PC-9 (cell line): ENCODE measurements around the gene GBE1. TPM values are rescaled to one million over a fixed set of nuclear protein-coding genes. Genes with fewer than 3 reads are reported as not detected.

Experiments used
- Bru-seq: library from RNA; stranded (reverse); fragments of 400-500 nt; gene quantifications from one replicate; lab custom pipeline; 2021; lab: Mats Ljungman, UMichigan
- BruChase-seq, 2 experiments: library from RNA; stranded (reverse); fragments of 400-500 nt; gene quantifications; one replicate each; lab custom pipeline; 2021; lab: Mats Ljungman, UMichigan
- BruUV-seq: library from RNA; stranded (reverse); fragments of 400-500 nt; replicated peaks from 2 replicates; lab custom pipeline; 2021; lab: Mats Ljungman, UMichigan
- CTCF ChIA-PET: fragments of 300-600 bp; sonication (Branson Sonifier 250); formaldehyde crosslinking; loops from one replicate; lab custom pipeline; 2022; ENCODE audit warnings: antibody characterized with exemption; lab: Charles Lee
- POLR2A ChIA-PET: fragments of 300-600 bp; sonication (Branson Sonifier 250); formaldehyde crosslinking; loops from one replicate; lab custom pipeline; 2022; ENCODE audit warnings: antibody characterized with exemption; ENCODE audit not compliant: unreplicated experiment; lab: Charles Lee
- DNase-seq, 2 experiments: peaks; one replicate each; pipeline versions ENCODE4 v3.0.0 to v3.0.0-alpha.2; 2015 to 2022; ENCODE audit warnings: mixed read lengths in 1 of 2
- H2AFZ ChIP-seq: fragments of 200-600 bp; sonication (generic); 2 replicates; pipeline ENCODE4 v1.8.1; 2017; ENCODE audit warnings: antibody characterized with exemption
- H3F3A ChIP-seq: fragments of 200-600 bp; sonication (generic); 2 replicates; pipeline ENCODE4 v1.8.1; 2017; ENCODE audit warnings: antibody characterized with exemption, mild to moderate bottlenecking, low read depth; ENCODE audit not compliant: insufficient read depth
- H3K27ac ChIP-seq: fragments of 200-600 bp; sonication (generic); 2 replicates; pipeline ENCODE4 v1.6.1; 2016; ENCODE audit warnings: mixed run types
- H3K27me3 ChIP-seq: fragments of 200-600 bp; sonication (generic); 2 replicates; pipeline ENCODE4 v1.6.1; 2016; ENCODE audit warnings: low read depth, mixed run types; ENCODE audit not compliant: insufficient read depth
- H3K36me3 ChIP-seq: fragments of 200-600 bp; sonication (generic); 2 replicates; pipeline ENCODE4 v1.6.1; 2016; ENCODE audit warnings: low read depth, mixed run types
- H3K4me1 ChIP-seq: fragments of 200-600 bp; sonication (generic); replicated peaks from 2 replicates; pipeline ENCODE4 v1.6.1; 2016; ENCODE audit warnings: mixed run types; ENCODE audit not compliant: insufficient read depth
- H3K4me2 ChIP-seq: fragments of 200-600 bp; sonication (generic); 2 replicates; pipeline ENCODE4 v1.6.1; 2017; ENCODE audit warnings: mixed run types
- H3K4me3 ChIP-seq: fragments of 200-600 bp; sonication (generic); 2 replicates; pipeline ENCODE4 v1.6.1; 2016; ENCODE audit warnings: mixed run types
- H3K79me2 ChIP-seq: fragments of 200-600 bp; sonication (generic); 2 replicates; pipeline ENCODE4 v1.6.1; 2017; ENCODE audit warnings: low read depth, mixed run types
- H3K9me2 ChIP-seq: fragments of 200-600 bp; sonication (generic); 2 replicates; pipeline ENCODE4 v1.8.1; 2017; ENCODE audit warnings: mild to moderate bottlenecking; ENCODE audit not compliant: insufficient read depth
- H3K9me3 ChIP-seq: fragments of 200-600 bp; sonication (generic); 2 replicates; pipeline ENCODE4 v1.8.1; 2016; ENCODE audit warnings: low read depth; ENCODE audit not compliant: insufficient read depth
- H4K20me1 ChIP-seq: fragments of 200-600 bp; sonication (generic); 2 replicates; pipeline ENCODE4 v1.8.1; 2017; ENCODE audit not compliant: insufficient read depth
- EZH2 ChIP-seq: fragments of 200-600 bp; sonication (generic); IDR thresholded peaks from 2 replicates; pipeline ENCODE4 v1.8.0; 2017; ENCODE audit warnings: antibody characterized with exemption, low read depth
- intact Hi-C: fragments of 100-400 bp; cut with micrococcal nuclease; formaldehyde crosslinking; loops from one replicate; pipeline ENCODE4 v1.10.0; 2022; ENCODE audit not compliant: unreplicated experiment
- long read RNA-seq: library from polyadenylated mRNA; stranded (forward); transcript quantifications from one replicate; pipeline ENCODE4 v2.0.0, GENCODE V29; 2022
- total RNA-seq: library from RNA; stranded (reverse); gene quantifications from 2 replicates; pipeline ENCODE4 v1.2.3, GENCODE V29; 2021
- TF ChIP-seq, protein P1 (sequence below): fragments of 200-600 bp; sonication (generic); conservative IDR thresholded peaks from 2 replicates; pipeline ENCODE4 v1.6.1; 2017; ENCODE audit warnings: mixed run types, antibody characterized with exemption, mild to moderate bottlenecking, moderate library complexity

GBE1 gene
- total RNA-seq (23.1 and 31.2 TPM in 2 replicates), Bru-seq, nascent RNA (percentile 80 among the genes with signal in this experiment), BruChase-seq, experiment 1, labeled RNA remaining after a 2-hour chase (percentile 71 among the genes with signal in this experiment), BruChase-seq, experiment 2, labeled RNA remaining after a 6-hour chase (percentile 65 among the genes with signal in this experiment)
- long read RNA-seq, transcript GBE1-201 (16 exons, 3,461 nt) = major isoform, 54 of 59 reads
- long read RNA-seq, partial matches to known transcripts = 3 of 59 reads
- long read RNA-seq, other reads (novel, unspliced or antisense) = 2 of 59 reads

DNA sequence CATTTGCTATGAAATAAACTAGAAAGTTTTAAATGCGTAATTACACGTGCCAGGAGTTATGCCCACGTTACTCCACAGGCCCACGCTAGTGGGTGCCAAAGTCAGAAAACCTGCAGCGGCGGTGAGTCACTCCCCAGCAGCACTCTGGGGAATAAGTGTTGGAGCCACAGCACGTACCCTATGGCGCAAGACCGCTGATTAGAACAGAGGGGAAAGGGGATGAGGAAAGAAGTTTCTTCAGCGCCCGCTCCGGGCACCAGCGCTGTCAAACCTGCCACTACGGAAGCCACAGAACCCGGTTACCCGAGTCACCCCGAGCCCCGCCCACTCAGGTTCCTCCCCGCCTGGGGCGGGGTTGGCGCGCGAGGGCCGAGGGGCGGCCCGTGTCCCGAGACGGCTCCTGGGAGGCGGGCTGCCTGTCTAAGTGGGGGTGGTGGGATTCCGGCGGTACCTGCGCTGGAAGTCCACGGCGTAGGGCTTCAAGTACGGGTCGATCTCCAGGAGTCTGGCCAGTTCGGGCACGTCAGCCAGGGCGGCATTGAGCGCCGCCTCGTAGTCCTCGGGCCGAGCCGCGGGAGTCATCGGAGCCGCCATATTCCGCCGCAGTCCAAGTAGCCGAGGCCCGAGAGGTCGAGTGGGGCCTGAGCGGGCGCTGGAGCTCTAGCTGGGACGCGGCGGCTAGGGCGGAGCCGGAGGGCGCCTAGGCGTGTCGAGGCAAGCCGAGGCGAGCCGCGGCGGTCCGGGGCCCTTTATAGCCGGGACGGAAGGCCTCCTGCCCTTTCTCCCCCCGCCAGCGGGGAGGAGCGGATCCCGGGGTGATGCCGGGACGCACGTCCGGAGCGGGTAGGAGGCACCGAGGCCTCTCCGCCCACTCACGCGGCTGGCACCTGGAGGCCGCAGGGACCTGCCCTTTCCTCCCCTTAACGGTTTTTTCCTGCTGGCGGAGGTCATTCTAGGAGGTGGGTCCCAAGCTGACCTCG lies at the start of gene GBE1:
Gene GBE1, minus strand, starts transcription at position 722 of the 980 bp plus-strand sequence. Its CDS starts 128 bp downstream, at position 594.
- intact Hi-C loops = loop anchor here (2.0 kb wide), 3 partner anchors 18 to 94 kb away; no protein-coding TSS in a partner anchor

DNA sequence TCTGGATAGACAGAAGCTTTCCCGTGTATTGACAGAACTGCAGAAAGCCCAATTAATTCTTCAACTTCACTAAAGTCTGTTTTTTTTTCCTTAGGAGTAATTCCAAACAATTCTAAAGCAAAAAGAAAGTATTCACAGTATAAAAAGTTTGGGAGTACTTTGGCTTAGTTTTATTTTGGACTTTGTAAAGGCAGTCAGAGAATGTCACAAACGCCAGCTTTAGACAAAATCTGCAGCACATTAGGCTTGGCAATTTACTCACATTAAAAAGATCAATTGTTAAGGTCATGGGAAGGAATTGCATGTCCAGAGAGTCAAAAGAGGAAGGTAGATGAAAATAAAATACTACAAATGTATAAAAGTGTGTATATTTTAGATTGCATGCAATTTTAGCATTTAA lies 47.5 kb upstream of the GBE1 start:
- H3K27ac ChIP-seq = no peak overlapping the region
- DNase-seq = no peak
- H3K9me3 ChIP-seq = no peaks in the 10 kb centered on the region
- no peak overlapping the region for H3K4me2 ChIP-seq
- H3K27me3 ChIP-seq = no peaks in the 10 kb centered on the region
- H2AFZ ChIP-seq = no peak overlapping the region
- no peak for TF ChIP-seq EZH2
- ChIA-PET POLR2A (no interaction called here), CTCF (no interaction called here)
- intact Hi-C loops = no loop called here
- no peaks in the 10 kb centered on the region for H3K4me1 ChIP-seq
- H4K20me1 ChIP-seq = no peaks in the 10 kb centered on the region
- H3K9me2 ChIP-seq = no peaks in the 10 kb centered on the region
- H3K4me3 ChIP-seq = no peak overlapping the region
- no peaks in the 10 kb centered on the region for H3F3A ChIP-seq
- no peaks in the 10 kb centered on the region for H3K36me3 ChIP-seq
- no peaks in the 10 kb centered on the region for H3K79me2 ChIP-seq
- no TSS peak for BruUV-seq

More for the DNA sequence above, at the start of gene GBE1:
- Histone ChIP-seq H2AFZ (peak within 1 kb of the TSS; percentile 82), H3K4me2 (peak within 1 kb of the TSS; percentile 83), H3K36me3 (0 out of 2 replicates have a peak, but pooled peaks cover 4% of the 10 kb centered on the region), H3K27ac (peak within 1 kb of the TSS; percentile 89), H4K20me1 (no peaks in the 10 kb centered on the region), H3K9me3 (no peaks in the 10 kb centered on the region), H3K4me3 (peak within 1 kb of the TSS; percentile 63), H3F3A (peaks cover 21% of the 10 kb centered on the region; the same call in 1 of the 2 replicates), H3K27me3 (no peaks in the 10 kb centered on the region), H3K79me2 (peaks cover 8% of the 10 kb centered on the region), H3K4me1 (peaks cover 24% of the 10 kb centered on the region), H3K9me2 (no peaks in the 10 kb centered on the region)
- TSS peak; percentile 73 for BruUV-seq
- DNase-seq = peak; percentile 95
- ChIA-PET POLR2A (no interaction called here), CTCF (no interaction called here)
- TF ChIP-seq EZH2 = no peak
- TF ChIP-seq, protein P1, sequence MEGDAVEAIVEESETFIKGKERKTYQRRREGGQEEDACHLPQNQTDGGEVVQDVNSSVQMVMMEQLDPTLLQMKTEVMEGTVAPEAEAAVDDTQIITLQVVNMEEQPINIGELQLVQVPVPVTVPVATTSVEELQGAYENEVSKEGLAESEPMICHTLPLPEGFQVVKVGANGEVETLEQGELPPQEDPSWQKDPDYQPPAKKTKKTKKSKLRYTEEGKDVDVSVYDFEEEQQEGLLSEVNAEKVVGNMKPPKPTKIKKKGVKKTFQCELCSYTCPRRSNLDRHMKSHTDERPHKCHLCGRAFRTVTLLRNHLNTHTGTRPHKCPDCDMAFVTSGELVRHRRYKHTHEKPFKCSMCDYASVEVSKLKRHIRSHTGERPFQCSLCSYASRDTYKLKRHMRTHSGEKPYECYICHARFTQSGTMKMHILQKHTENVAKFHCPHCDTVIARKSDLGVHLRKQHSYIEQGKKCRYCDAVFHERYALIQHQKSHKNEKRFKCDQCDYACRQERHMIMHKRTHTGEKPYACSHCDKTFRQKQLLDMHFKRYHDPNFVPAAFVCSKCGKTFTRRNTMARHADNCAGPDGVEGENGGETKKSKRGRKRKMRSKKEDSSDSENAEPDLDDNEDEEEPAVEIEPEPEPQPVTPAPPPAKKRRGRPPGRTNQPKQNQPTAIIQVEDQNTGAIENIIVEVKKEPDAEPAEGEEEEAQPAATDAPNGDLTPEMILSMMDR = peak; percentile 56; the same call in 1 of the 2 replicates

DNA sequence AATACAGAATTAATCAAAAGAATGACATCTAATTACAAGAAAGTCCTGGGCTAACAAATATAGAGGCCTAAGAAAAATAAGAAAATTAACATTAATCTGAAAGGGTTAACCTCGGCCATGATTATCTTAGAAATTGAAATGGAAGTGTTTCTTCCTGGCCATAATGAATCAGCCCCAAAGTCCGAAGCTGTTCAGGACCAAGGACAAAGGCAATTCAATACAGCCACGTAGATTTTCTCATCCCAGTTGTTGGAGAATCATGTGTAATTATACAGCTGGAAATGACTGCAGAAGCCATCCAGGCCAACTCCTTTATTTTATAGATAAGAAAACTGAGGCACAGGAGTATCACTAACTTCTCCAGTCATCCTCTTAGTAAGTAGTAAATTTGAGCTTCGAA lies 38.0 kb upstream of the GBE1 start:
- Histone ChIP-seq H3K79me2 (no peaks in the 10 kb centered on the region), H3K9me2 (no peaks in the 10 kb centered on the region), H2AFZ (no peak overlapping the region), H3K9me3 (no peaks in the 10 kb centered on the region), H3K4me2 (no peak overlapping the region), H3K4me3 (no peak overlapping the region), H3K4me1 (no peaks in the 10 kb centered on the region), H3F3A (no peaks in the 10 kb centered on the region), H4K20me1 (no peaks in the 10 kb centered on the region), H3K36me3 (no peaks in the 10 kb centered on the region), H3K27me3 (no peaks in the 10 kb centered on the region), H3K27ac (no peak overlapping the region)
- intact Hi-C loops = no loop called here
- CTCF ChIA-PET = no interaction called here
- BruUV-seq = no TSS peak
- POLR2A ChIA-PET = no interaction called here
- DNase-seq = no peak
- TF ChIP-seq, protein P1 = no peak
- no peak for TF ChIP-seq EZH2
